ENCODE measurements around the gene MAGI2. TPM values are rescaled to one million over a fixed set of nuclear protein-coding genes. Genes with fewer than 3 reads are reported as not detected.

Gene MAGI2
- total and polyA plus RNA-seq, 4 donors, result 0.37 to 4.1 (median 1.4) TPM

- WGBS, result 56% methylated on average over 3 of the region's 3 CpGs
Observed at GRCh38 chr7:79064187-79064823, 389.2 kb downstream of the MAGI2 start.

More at GRCh38 chr7:79064187-79064823, 389.2 kb downstream of the MAGI2 start:
- Histone ChIP-seq H3K4me1 (ENCODE audit: control insufficient read depth in 4 of 4, insufficient read depth in 4 of 4, low read length in 3 of 4) (peaks cover 0 to 8% (median 0%) of the 10 kb centered on the region in 4 donors), H3K27me3 (ENCODE audit: control insufficient read depth in 4 of 4, insufficient read depth in 4 of 4, low read length in 3 of 4) (no peaks in the 10 kb centered on the region), H3K9me3 (ENCODE audit: control insufficient read depth in 4 of 4, low read length in 3 of 4) (no peaks in the 10 kb centered on the region), H3K9ac (ENCODE audit: low read depth in 1 of 2, low read length in 2 of 2) (no peak overlapping the region), H3K36me3 (ENCODE audit: control insufficient read depth in 4 of 4, insufficient read depth in 3 of 4, low read depth in 1 of 4, low read length in 3 of 4) (no peaks in the 10 kb centered on the region), H3K4me3 (ENCODE audit: low read depth in 1 of 3, low read length in 3 of 3) (no peak overlapping the region), H3K27ac (ENCODE audit: low read depth in 1 of 2, low read length in 2 of 2) (no peak overlapping the region)
- no peak for DNase-seq (ENCODE audit: low spot score)
- TF ChIP-seq, protein P1, sequence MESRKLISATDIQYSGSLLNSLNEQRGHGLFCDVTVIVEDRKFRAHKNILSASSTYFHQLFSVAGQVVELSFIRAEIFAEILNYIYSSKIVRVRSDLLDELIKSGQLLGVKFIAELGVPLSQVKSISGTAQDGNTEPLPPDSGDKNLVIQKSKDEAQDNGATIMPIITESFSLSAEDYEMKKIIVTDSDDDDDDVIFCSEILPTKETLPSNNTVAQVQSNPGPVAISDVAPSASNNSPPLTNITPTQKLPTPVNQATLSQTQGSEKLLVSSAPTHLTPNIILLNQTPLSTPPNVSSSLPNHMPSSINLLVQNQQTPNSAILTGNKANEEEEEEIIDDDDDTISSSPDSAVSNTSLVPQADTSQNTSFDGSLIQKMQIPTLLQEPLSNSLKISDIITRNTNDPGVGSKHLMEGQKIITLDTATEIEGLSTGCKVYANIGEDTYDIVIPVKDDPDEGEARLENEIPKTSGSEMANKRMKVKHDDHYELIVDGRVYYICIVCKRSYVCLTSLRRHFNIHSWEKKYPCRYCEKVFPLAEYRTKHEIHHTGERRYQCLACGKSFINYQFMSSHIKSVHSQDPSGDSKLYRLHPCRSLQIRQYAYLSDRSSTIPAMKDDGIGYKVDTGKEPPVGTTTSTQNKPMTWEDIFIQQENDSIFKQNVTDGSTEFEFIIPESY (IDR thresholded peaks at IDR 0.05), result no peak
- TF ChIP-seq, protein P2, sequence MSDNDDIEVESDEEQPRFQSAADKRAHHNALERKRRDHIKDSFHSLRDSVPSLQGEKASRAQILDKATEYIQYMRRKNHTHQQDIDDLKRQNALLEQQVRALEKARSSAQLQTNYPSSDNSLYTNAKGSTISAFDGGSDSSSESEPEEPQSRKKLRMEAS (IDR thresholded peaks at IDR 0.05), result no peak
- TF ChIP-seq RXRA (IDR thresholded peaks at IDR 0.05) (peak in 1 of 2 donors; percentile 10), FOXA1 (IDR thresholded peaks at IDR 0.05) (no peak), CTCF (IDR thresholded peaks at IDR 0.05; ENCODE audit: low read depth, low read length, missing input control) (no peak), JUND (IDR thresholded peaks at IDR 0.05) (peak in 1 of 2 donors; percentile 10), NR2F2 (IDR thresholded peaks at IDR 0.05) (no peak), HNF4A (conservative IDR thresholded peaks at IDR 0.05) (peak; percentile 86 to 88), EGR1 (IDR thresholded peaks at IDR 0.05; ENCODE audit: low read depth in 2 of 2) (no peak), TAF1 (conservative IDR thresholded peaks at IDR 0.05) (no peak), SP1 (IDR thresholded peaks at IDR 0.05) (peak; percentile 43), HNF4G (IDR thresholded peaks at IDR 0.05) (peak; percentile 57), YY1 (IDR thresholded peaks at IDR 0.05) (peak; percentile 14), RAD21 (IDR thresholded peaks at IDR 0.05) (no peak), FOXA2 (IDR thresholded peaks at IDR 0.05) (no peak), GABPA (IDR thresholded peaks at IDR 0.05 in 1 of 2, conservative IDR thresholded peaks at IDR 0.05 in 1 of 2) (no peak)
- TF ChIP-seq, protein P3, sequence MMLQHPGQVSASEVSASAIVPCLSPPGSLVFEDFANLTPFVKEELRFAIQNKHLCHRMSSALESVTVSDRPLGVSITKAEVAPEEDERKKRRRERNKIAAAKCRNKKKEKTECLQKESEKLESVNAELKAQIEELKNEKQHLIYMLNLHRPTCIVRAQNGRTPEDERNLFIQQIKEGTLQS (IDR thresholded peaks at IDR 0.05), result no peak
- TF ChIP-seq, protein P4, sequence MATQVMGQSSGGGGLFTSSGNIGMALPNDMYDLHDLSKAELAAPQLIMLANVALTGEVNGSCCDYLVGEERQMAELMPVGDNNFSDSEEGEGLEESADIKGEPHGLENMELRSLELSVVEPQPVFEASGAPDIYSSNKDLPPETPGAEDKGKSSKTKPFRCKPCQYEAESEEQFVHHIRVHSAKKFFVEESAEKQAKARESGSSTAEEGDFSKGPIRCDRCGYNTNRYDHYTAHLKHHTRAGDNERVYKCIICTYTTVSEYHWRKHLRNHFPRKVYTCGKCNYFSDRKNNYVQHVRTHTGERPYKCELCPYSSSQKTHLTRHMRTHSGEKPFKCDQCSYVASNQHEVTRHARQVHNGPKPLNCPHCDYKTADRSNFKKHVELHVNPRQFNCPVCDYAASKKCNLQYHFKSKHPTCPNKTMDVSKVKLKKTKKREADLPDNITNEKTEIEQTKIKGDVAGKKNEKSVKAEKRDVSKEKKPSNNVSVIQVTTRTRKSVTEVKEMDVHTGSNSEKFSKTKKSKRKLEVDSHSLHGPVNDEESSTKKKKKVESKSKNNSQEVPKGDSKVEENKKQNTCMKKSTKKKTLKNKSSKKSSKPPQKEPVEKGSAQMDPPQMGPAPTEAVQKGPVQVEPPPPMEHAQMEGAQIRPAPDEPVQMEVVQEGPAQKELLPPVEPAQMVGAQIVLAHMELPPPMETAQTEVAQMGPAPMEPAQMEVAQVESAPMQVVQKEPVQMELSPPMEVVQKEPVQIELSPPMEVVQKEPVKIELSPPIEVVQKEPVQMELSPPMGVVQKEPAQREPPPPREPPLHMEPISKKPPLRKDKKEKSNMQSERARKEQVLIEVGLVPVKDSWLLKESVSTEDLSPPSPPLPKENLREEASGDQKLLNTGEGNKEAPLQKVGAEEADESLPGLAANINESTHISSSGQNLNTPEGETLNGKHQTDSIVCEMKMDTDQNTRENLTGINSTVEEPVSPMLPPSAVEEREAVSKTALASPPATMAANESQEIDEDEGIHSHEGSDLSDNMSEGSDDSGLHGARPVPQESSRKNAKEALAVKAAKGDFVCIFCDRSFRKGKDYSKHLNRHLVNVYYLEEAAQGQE (IDR thresholded peaks at IDR 0.05), result no peak

Data from liver (tissue), 9 donors.